GM12878 (cell line): Measurements from ENCODE around the gene DNASE2B.

ENCODE experiments used
- CTCF ChIP-seq, 3 experiments: IDR thresholded peaks in 2 of 3; conservative IDR thresholded peaks in 1 of 3; 2 replicates each; pipeline ENCODE4 v1.5.1; 2011; ENCODE audit warnings: low read depth in 3 of 3, low read length in 3 of 3, mild to moderate bottlenecking in 3 of 3, control low read depth in 2 of 3, moderate library complexity in 2 of 3, inconsistent platforms in 1 of 3, mixed read lengths in 1 of 3; ENCODE audit not compliant: control insufficient read depth in 2 of 3, insufficient read depth in 1 of 3; ENCODE audit errors: extremely low read depth in 1 of 3
- EZH2 ChIP-seq: IDR thresholded peaks from 2 replicates; pipeline ENCODE4 v1.6.1; 2012; ENCODE audit warnings: low read depth, mild to moderate bottlenecking, control low read depth, inconsistent platforms, low read length, borderline replicate concordance; ENCODE audit not compliant: control insufficient read depth
- RAD21 ChIP-seq: IDR thresholded peaks from 2 replicates; pipeline ENCODE4 v1.6.1; 2011; ENCODE audit warnings: mild to moderate bottlenecking, low read depth, low read length, moderate library complexity; ENCODE audit not compliant: insufficient read depth

GRCh38 chr1:84430546-84430945 lies 32.3 kb downstream of the DNASE2B start:
- TF ChIP-seq CTCF (IDR thresholded peaks at IDR 0.05 in 2 of 3, conservative IDR thresholded peaks at IDR 0.05 in 1 of 3; ENCODE audit: control insufficient read depth in 2 of 3, extremely low read depth in 1 of 3, insufficient read depth in 1 of 3, low read depth in 3 of 3, low read length in 3 of 3) (no peak), EZH2 (no peak), RAD21 (no peak)
